ENCODE results near the gene PACC1.
"Not testable (repeated sequence)": the region's sequence is repeated elsewhere in the genome, so short reads cannot be mapped to it uniquely, and the experiment has no call there.

The PACC1 gene

GRCh38 chr1:212395678-212396437, 18.8 kb downstream of the PACC1 start:
- not testable (repeated sequence) for DNase-seq

- no peak for DNase-seq
Measured at GRCh38 chr1:212388985-212389716, 25.5 kb downstream of the PACC1 start.

GRCh38 chr1:212386029-212386428, 28.7 kb downstream of the PACC1 start:
- no peak for DNase-seq

GRCh38 chr1:212381397-212382035, 33.2 kb downstream of the PACC1 start:
- no peak for DNase-seq

- no peak for DNase-seq
Measured at GRCh38 chr1:212379366-212379765, 35.3 kb downstream of the PACC1 start.

GRCh38 chr1:212377644-212378043, 37.0 kb downstream of the PACC1 start:
- no peak for DNase-seq

GRCh38 chr1:212375986-212376385, 38.7 kb downstream of the PACC1 start:
- no peak for DNase-seq

- no peak for DNase-seq
Measured at GRCh38 chr1:212368073-212368484, 46.6 kb downstream of the PACC1 start.

- no peak for DNase-seq
Measured at GRCh38 chr1:212367474-212368072, 47.1 kb downstream of the PACC1 start.

GRCh38 chr1:212366901-212367300, 47.8 kb downstream of the PACC1 start:
- DNase-seq, result no peak

- no peak for DNase-seq
Measured at GRCh38 chr1:212364985-212365384, 49.7 kb downstream of the PACC1 start.

GRCh38 chr1:212359794-212360479, 54.7 kb downstream of the PACC1 start:
- no peak for DNase-seq

- DNase-seq, result no peak
Measured at GRCh38 chr1:212355230-212355969, 59.3 kb downstream of the PACC1 start.

GRCh38 chr1:212354464-212354863, 60.2 kb downstream of the PACC1 start:
- DNase-seq, result no peak

GRCh38 chr1:212353181-212353580, 61.5 kb downstream of the PACC1 start:
- no peak for DNase-seq

GRCh38 chr1:212351588-212352362, 62.9 kb downstream of the PACC1 start:
- no peak for DNase-seq

GRCh38 chr1:212346601-212347000, 68.1 kb downstream of the PACC1 start:
- DNase-seq, result no peak

GRCh38 chr1:212344905-212345304, 69.8 kb downstream of the PACC1 start:
- DNase-seq, result no peak

- no peak for DNase-seq
Measured at GRCh38 chr1:212341090-212341489, 73.6 kb downstream of the PACC1 start.

- no peak for DNase-seq
Measured at GRCh38 chr1:212329105-212329504, 85.6 kb downstream of the PACC1 start.

GRCh38 chr1:212328248-212328647, 86.4 kb downstream of the PACC1 start:
- DNase-seq, result no peak

Measured in femur (tissue), 1 donor.